GM12878 (cell line): ENCODE results near the gene AGO4.

Experiments used
- CBFB ChIP-seq: IDR thresholded peaks from 2 replicates; pipeline ENCODE4 v1.6.1; 2016; ENCODE audit warnings: antibody characterized with exemption, low read depth
- CHD2 ChIP-seq: IDR thresholded peaks from 2 replicates; pipeline ENCODE4 v1.6.1; 2011; ENCODE audit warnings: low read depth, low read length, improper control_type of control experiment, borderline replicate concordance
- CREB1 ChIP-seq: IDR thresholded peaks from 2 replicates; pipeline ENCODE4 v1.6.1; 2012; ENCODE audit warnings: low read depth, mild to moderate bottlenecking, inconsistent platforms
- CTCF ChIP-seq, 3 experiments: IDR thresholded peaks in 2 of 3; conservative IDR thresholded peaks in 1 of 3; 2 replicates each; pipeline ENCODE4 v1.5.1; 2011; ENCODE audit warnings: low read depth in 3 of 3, low read length in 3 of 3, mild to moderate bottlenecking in 3 of 3, control low read depth in 2 of 3, moderate library complexity in 2 of 3, inconsistent platforms in 1 of 3, mixed read lengths in 1 of 3; ENCODE audit not compliant: control insufficient read depth in 2 of 3, insufficient read depth in 1 of 3; ENCODE audit errors: extremely low read depth in 1 of 3
- EZH2 ChIP-seq: IDR thresholded peaks from 2 replicates; pipeline ENCODE4 v1.6.1; 2012; ENCODE audit warnings: low read depth, mild to moderate bottlenecking, control low read depth, inconsistent platforms, low read length, borderline replicate concordance; ENCODE audit not compliant: control insufficient read depth
- IKZF1 ChIP-seq: fragments of 450-650 bp; conservative IDR thresholded peaks from 2 replicates; pipeline ENCODE4 v1.6.1; 2017; ENCODE audit warnings: antibody characterized with exemption, mild to moderate bottlenecking
- KDM1A ChIP-seq: fragments of 200-600 bp; sonication (generic); IDR thresholded peaks from 2 replicates; pipeline ENCODE4 v1.6.1; 2016; ENCODE audit warnings: borderline replicate concordance
- MAX ChIP-seq: IDR thresholded peaks from 2 replicates; pipeline ENCODE4 v1.6.1; 2012; ENCODE audit warnings: low read depth, low read length, improper control_type of control experiment
- POLR2A ChIP-seq: IDR thresholded peaks from 2 replicates; pipeline ENCODE4 v1.6.1; 2011; ENCODE audit warnings: low read depth, mild to moderate bottlenecking, low read length
- POLR2AphosphoS5 ChIP-seq: IDR thresholded peaks from 2 replicates; pipeline ENCODE4 v1.6.1; 2011; ENCODE audit warnings: mild to moderate bottlenecking, low read length, inconsistent platforms
- SMC3 ChIP-seq: IDR thresholded peaks from 2 replicates; pipeline ENCODE4 v1.6.1; 2011; ENCODE audit warnings: low read length, improper control_type of control experiment, borderline replicate concordance
- ZBTB11 ChIP-seq: fragments of 450-650 bp; formaldehyde crosslinking; IDR thresholded peaks from 2 replicates; pipeline ENCODE4 v1.5.0; 2022; ENCODE audit warnings: mild to moderate bottlenecking, missing genetic modification characterization

- TF ChIP-seq KDM1A (no peak), CTCF (IDR thresholded peaks at IDR 0.05 in 2 of 3, conservative IDR thresholded peaks at IDR 0.05 in 1 of 3; ENCODE audit: control insufficient read depth in 2 of 3, extremely low read depth in 1 of 3, insufficient read depth in 1 of 3, low read depth in 3 of 3, low read length in 3 of 3) (no peak), SMC3 (no peak), POLR2A (no peak), CHD2 (no peak), IKZF1 (no peak), ZBTB11 (no peak), EZH2 (no peak), POLR2AphosphoS5 (no peak), CREB1 (no peak), MAX (no peak), CBFB (no peak)
Observed at GRCh38 chr1:35901235-35901634, 93.4 kb downstream of the AGO4 start.
